Neural cell (in vitro differentiated cells): ENCODE measurements around the gene SKI.

ENCODE experiments used
- CTCF ChIP-seq: fragments of 450-650 bp; IDR thresholded peaks from 2 replicates; pipeline ENCODE4 v1.5.1; 2014; ENCODE audit warnings: antibody characterized with exemption, mild to moderate bottlenecking, moderate library complexity; ENCODE audit not compliant: poor library complexity, severe bottlenecking
- EP300 ChIP-seq: fragments of 450-650 bp; conservative IDR thresholded peaks from 2 replicates; pipeline ENCODE4 v1.6.1; 2014; ENCODE audit warnings: antibody characterized with exemption, mild to moderate bottlenecking, moderate library complexity; ENCODE audit not compliant: poor library complexity, severe bottlenecking
- EZH2 ChIP-seq: fragments of 200-600, 300-800 bp; shearing (Covaris generic), sonication (generic); IDR thresholded peaks from 2 replicates; pipeline ENCODE4 v1.6.1; 2014; ENCODE audit warnings: antibody characterized with exemption, low read length, borderline replicate concordance, mild to moderate bottlenecking; ENCODE audit not compliant: insufficient read depth, poor library complexity, severe bottlenecking
- POLR2AphosphoS5 ChIP-seq: IDR thresholded peaks from 2 replicates; pipeline ENCODE4 v1.6.1; 2012
- RAD21 ChIP-seq: fragments of 450-650 bp; conservative IDR thresholded peaks from 2 replicates; pipeline ENCODE4 v1.6.1; 2014; ENCODE audit warnings: antibody characterized with exemption, mild to moderate bottlenecking, moderate library complexity
- SMC3 ChIP-seq: fragments of 450-650 bp; conservative IDR thresholded peaks from 2 replicates; pipeline ENCODE4 v1.6.1; 2014; ENCODE audit warnings: antibody characterized with exemption, mild to moderate bottlenecking, moderate library complexity; ENCODE audit not compliant: poor library complexity
- TAF1 ChIP-seq: IDR thresholded peaks from 2 replicates; pipeline ENCODE4 v1.6.1; 2012; ENCODE audit warnings: low read depth
- TF ChIP-seq, protein P1 (sequence below): IDR thresholded peaks from 2 replicates; pipeline ENCODE4 v1.6.1; 2012; ENCODE audit warnings: borderline replicate concordance

GRCh38 chr1:2336499-2336898 lies 108.4 kb downstream of the SKI start:
- no peak for TF ChIP-seq CTCF
- no peak for TF ChIP-seq TAF1
- no peak for TF ChIP-seq POLR2AphosphoS5
- TF ChIP-seq RAD21, result no peak
- no peak for TF ChIP-seq EZH2
- TF ChIP-seq, protein P1, sequence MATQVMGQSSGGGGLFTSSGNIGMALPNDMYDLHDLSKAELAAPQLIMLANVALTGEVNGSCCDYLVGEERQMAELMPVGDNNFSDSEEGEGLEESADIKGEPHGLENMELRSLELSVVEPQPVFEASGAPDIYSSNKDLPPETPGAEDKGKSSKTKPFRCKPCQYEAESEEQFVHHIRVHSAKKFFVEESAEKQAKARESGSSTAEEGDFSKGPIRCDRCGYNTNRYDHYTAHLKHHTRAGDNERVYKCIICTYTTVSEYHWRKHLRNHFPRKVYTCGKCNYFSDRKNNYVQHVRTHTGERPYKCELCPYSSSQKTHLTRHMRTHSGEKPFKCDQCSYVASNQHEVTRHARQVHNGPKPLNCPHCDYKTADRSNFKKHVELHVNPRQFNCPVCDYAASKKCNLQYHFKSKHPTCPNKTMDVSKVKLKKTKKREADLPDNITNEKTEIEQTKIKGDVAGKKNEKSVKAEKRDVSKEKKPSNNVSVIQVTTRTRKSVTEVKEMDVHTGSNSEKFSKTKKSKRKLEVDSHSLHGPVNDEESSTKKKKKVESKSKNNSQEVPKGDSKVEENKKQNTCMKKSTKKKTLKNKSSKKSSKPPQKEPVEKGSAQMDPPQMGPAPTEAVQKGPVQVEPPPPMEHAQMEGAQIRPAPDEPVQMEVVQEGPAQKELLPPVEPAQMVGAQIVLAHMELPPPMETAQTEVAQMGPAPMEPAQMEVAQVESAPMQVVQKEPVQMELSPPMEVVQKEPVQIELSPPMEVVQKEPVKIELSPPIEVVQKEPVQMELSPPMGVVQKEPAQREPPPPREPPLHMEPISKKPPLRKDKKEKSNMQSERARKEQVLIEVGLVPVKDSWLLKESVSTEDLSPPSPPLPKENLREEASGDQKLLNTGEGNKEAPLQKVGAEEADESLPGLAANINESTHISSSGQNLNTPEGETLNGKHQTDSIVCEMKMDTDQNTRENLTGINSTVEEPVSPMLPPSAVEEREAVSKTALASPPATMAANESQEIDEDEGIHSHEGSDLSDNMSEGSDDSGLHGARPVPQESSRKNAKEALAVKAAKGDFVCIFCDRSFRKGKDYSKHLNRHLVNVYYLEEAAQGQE, result no peak
- no peak for TF ChIP-seq EP300
- no peak for TF ChIP-seq SMC3
